OCI-LY1 (cell line): ENCODE data around the gene CTDSPL.

ENCODE experiments used
- EZH2 ChIP-seq: fragments of 200-600 bp; sonication (generic), shearing (Covaris generic); IDR thresholded peaks from 2 replicates; pipeline ENCODE4 v1.8.0; 2017; ENCODE audit warnings: borderline replicate concordance, mixed run types, mild to moderate bottlenecking, antibody characterized with exemption, low read length, moderate library complexity, mixed read lengths
- TF ChIP-seq, protein P1 (sequence below): fragments of 200-600 bp; sonication (generic), shearing (Covaris generic); IDR thresholded peaks from 2 replicates; pipeline ENCODE4 v1.5.1; 2017; ENCODE audit warnings: mild to moderate bottlenecking, antibody characterized with exemption, low read length, moderate library complexity, mixed read lengths

GRCh38 chr3:37955918-37956707 is 94.4 kb downstream of the CTDSPL start:
- TF ChIP-seq, protein P1, sequence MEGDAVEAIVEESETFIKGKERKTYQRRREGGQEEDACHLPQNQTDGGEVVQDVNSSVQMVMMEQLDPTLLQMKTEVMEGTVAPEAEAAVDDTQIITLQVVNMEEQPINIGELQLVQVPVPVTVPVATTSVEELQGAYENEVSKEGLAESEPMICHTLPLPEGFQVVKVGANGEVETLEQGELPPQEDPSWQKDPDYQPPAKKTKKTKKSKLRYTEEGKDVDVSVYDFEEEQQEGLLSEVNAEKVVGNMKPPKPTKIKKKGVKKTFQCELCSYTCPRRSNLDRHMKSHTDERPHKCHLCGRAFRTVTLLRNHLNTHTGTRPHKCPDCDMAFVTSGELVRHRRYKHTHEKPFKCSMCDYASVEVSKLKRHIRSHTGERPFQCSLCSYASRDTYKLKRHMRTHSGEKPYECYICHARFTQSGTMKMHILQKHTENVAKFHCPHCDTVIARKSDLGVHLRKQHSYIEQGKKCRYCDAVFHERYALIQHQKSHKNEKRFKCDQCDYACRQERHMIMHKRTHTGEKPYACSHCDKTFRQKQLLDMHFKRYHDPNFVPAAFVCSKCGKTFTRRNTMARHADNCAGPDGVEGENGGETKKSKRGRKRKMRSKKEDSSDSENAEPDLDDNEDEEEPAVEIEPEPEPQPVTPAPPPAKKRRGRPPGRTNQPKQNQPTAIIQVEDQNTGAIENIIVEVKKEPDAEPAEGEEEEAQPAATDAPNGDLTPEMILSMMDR = no peak
- no peak for TF ChIP-seq EZH2
